HG02884 (cell line): ENCODE measurements around the gene RRP8.

Experiments used
- ATAC-seq: cut with Tn5 transposase; IDR thresholded peaks from one replicate; pipeline ENCODE4 v1.9.1; 2021; ENCODE audit warnings: mild to moderate bottlenecking, moderate library complexity; ENCODE audit not compliant: unreplicated experiment

Gene RRP8

GRCh38 chr11:6603287-6604080 is at the start of gene RRP8, which contains the start of gene ILK:
TSS of gene RRP8 (minus strand) at chr11:6603616. CDS start at chr11:6603502, 114 bp downstream.
TSS of gene ILK (plus strand) at chr11:6603774. CDS start at chr11:6604272, 498 bp downstream.
- ATAC-seq, result peak; percentile 73

- no peak for ATAC-seq
Measured at GRCh38 chr11:6653097-6653496, 49.7 kb upstream of the RRP8 start.

- no peak for ATAC-seq
Measured at GRCh38 chr11:6652182-6652581, 48.8 kb upstream of the RRP8 start.

- ATAC-seq, result no peak
Measured at GRCh38 chr11:6650980-6651379, 47.6 kb upstream of the RRP8 start.

- no peak for ATAC-seq
Measured at GRCh38 chr11:6650104-6650503, 46.7 kb upstream of the RRP8 start.

GRCh38 chr11:6648501-6648900 is 45.1 kb upstream of the RRP8 start:
- ATAC-seq, result no peak

GRCh38 chr11:6647836-6648235 is 44.4 kb upstream of the RRP8 start:
- no peak for ATAC-seq

GRCh38 chr11:6646918-6647679 is 43.7 kb upstream of the RRP8 start:
- peak; percentile 91 for ATAC-seq

GRCh38 chr11:6646576-6646917 is 43.1 kb upstream of the RRP8 start:
- no peak for ATAC-seq

- no peak for ATAC-seq
Measured at GRCh38 chr11:6646071-6646470, 42.7 kb upstream of the RRP8 start.

GRCh38 chr11:6642957-6643356 is 39.5 kb upstream of the RRP8 start:
- ATAC-seq, result no peak

- no peak for ATAC-seq
Measured at GRCh38 chr11:6640985-6641701, 37.7 kb upstream of the RRP8 start.

- ATAC-seq, result no peak
Measured at GRCh38 chr11:6640036-6640984, 36.9 kb upstream of the RRP8 start.

- ATAC-seq, result no peak
Measured at GRCh38 chr11:6638429-6638828, 35.0 kb upstream of the RRP8 start.

GRCh38 chr11:6637871-6638270 is 34.5 kb upstream of the RRP8 start:
- ATAC-seq, result no peak

GRCh38 chr11:6636480-6636879 is 33.1 kb upstream of the RRP8 start:
- ATAC-seq, result no peak

GRCh38 chr11:6635082-6635932 is 31.9 kb upstream of the RRP8 start:
- no peak for ATAC-seq

GRCh38 chr11:6634534-6634933 is 31.1 kb upstream of the RRP8 start:
- ATAC-seq, result no peak
